HL-60 (cell line): ENCODE data around the gene SLC7A1.

Experiments used
- DNase-seq, 2 experiments: peaks; one replicate each; pipeline ENCODE4 v3.0.0-alpha.2; 2010 to 2020; ENCODE audit warnings: low read depth in 1 of 2, low spot score in 1 of 2
- H3K27ac ChIP-seq: fragments of 250-450 bp; sonication (Bioruptor Pico); replicated peaks from 2 replicates; pipeline ENCODE4 v1.5.1; 2020; ENCODE audit warnings: mild to moderate bottlenecking, moderate library complexity
- H3K27me3 ChIP-seq: fragments of 250-450 bp; sonication (Bioruptor Pico); 2 replicates; pipeline ENCODE4 v1.5.1; 2021; ENCODE audit warnings: mild to moderate bottlenecking, moderate library complexity; ENCODE audit not compliant: insufficient read depth, poor library complexity, severe bottlenecking
- H3K4me3 ChIP-seq: replicated peaks from 2 replicates; pipeline ENCODE4 v1.5.1; 2011; ENCODE audit warnings: mild to moderate bottlenecking, control low read depth, low read length; ENCODE audit not compliant: insufficient read depth
- GABPA ChIP-seq: IDR thresholded peaks from 2 replicates; pipeline ENCODE4 v1.6.1; 2012; ENCODE audit warnings: low read depth
- POLR2AphosphoS5 ChIP-seq: IDR thresholded peaks from 2 replicates; pipeline ENCODE4 v1.6.1; 2012; ENCODE audit warnings: low read depth
- REST ChIP-seq: IDR thresholded peaks from 2 replicates; pipeline ENCODE4 v1.6.1; 2012; ENCODE audit warnings: low read depth; ENCODE audit not compliant: insufficient replicate concordance
- SPI1 ChIP-seq: IDR thresholded peaks from 2 replicates; pipeline ENCODE4 v1.6.1; 2012; ENCODE audit warnings: low read depth, mild to moderate bottlenecking, borderline replicate concordance
- TF ChIP-seq, protein P1 (sequence below): IDR thresholded peaks from one replicate; pipeline ENCODE4 v1.5.1; 2011; ENCODE audit warnings: low read length, control low read depth, inconsistent platforms; ENCODE audit not compliant: insufficient read depth

The SLC7A1 gene

GRCh38 chr13:29464105-29464679, 131.3 kb downstream of the SLC7A1 start:
- no peak overlapping the region for H3K27ac ChIP-seq
- no peak for DNase-seq
- TF ChIP-seq GABPA (no peak), POLR2AphosphoS5 (no peak), SPI1 (no peak), REST (no peak)
- TF ChIP-seq, protein P1, sequence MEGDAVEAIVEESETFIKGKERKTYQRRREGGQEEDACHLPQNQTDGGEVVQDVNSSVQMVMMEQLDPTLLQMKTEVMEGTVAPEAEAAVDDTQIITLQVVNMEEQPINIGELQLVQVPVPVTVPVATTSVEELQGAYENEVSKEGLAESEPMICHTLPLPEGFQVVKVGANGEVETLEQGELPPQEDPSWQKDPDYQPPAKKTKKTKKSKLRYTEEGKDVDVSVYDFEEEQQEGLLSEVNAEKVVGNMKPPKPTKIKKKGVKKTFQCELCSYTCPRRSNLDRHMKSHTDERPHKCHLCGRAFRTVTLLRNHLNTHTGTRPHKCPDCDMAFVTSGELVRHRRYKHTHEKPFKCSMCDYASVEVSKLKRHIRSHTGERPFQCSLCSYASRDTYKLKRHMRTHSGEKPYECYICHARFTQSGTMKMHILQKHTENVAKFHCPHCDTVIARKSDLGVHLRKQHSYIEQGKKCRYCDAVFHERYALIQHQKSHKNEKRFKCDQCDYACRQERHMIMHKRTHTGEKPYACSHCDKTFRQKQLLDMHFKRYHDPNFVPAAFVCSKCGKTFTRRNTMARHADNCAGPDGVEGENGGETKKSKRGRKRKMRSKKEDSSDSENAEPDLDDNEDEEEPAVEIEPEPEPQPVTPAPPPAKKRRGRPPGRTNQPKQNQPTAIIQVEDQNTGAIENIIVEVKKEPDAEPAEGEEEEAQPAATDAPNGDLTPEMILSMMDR = no peak
- H3K4me3 ChIP-seq = no peak overlapping the region
- no peaks in the 10 kb centered on the region for H3K27me3 ChIP-seq

DNA sequence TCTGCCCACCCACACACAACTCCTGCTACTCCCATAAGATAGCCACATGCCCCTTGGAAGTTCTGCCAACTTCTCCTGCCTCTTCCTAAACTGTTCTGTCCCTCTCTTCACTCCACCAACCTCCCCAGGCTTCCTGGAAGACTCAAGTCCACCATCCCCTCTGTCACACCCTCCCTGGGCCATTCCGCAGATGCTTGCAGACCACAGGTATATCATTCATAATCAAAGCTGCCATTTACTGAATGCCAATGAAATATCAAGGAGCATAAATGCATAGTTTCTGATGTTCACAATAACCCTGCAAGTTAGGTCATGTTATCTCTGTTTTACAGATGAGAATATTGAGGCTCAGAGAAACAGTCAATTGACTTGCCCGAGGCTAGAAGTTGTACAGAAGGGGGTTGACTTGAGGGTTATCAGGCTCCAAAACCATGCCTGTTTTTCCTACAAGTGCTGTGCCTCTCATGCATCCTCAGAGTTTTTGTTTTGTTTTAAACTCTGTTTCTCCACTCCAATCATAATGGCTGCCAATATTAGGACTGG, 135.6 kb downstream of the SLC7A1 start:
- H3K4me3 ChIP-seq = no peak overlapping the region
- TF ChIP-seq, protein P1 = no peak
- TF ChIP-seq GABPA (no peak), POLR2AphosphoS5 (no peak), SPI1 (no peak)
- DNase-seq = no peak
- H3K27ac ChIP-seq = no peak overlapping the region
- no peaks in the 10 kb centered on the region for H3K27me3 ChIP-seq
